H9 (cell line): Measurements from ENCODE around the gene HDAC1. TPM values are rescaled to one million over a fixed set of nuclear protein-coding genes. Genes with fewer than 3 reads are reported as not detected.

Experiments
- DNase-seq: peaks from one replicate; pipeline ENCODE4 v3.0.0-alpha.2; 2017
- H2AFZ ChIP-seq: one replicate; pipeline ENCODE4 v1.6.1; 2013; ENCODE audit warnings: mild to moderate bottlenecking, low read length, control low read depth, moderate library complexity
- H2AK5ac ChIP-seq: 2 replicates; pipeline ENCODE4 v1.6.1; 2013; ENCODE audit warnings: low read length, control low read depth, mixed read lengths; ENCODE audit not compliant: insufficient read length
- H2BK120ac ChIP-seq: one replicate; pipeline ENCODE4 v1.6.1; 2013; ENCODE audit warnings: low read depth, mild to moderate bottlenecking, low read length, control low read depth, inconsistent platforms; ENCODE audit not compliant: poor library complexity, severe bottlenecking
- H2BK12ac ChIP-seq: 2 replicates; pipeline ENCODE4 v1.6.1; 2013; ENCODE audit warnings: low read length, control low read depth, mixed read lengths, low read depth; ENCODE audit not compliant: insufficient read length
- H2BK15ac ChIP-seq: 2 replicates; pipeline ENCODE4 v1.6.1; 2013; ENCODE audit warnings: low read depth, low read length, control low read depth
- H2BK20ac ChIP-seq: one replicate; pipeline ENCODE4 v1.6.1; 2013; ENCODE audit warnings: low read depth, mild to moderate bottlenecking, low read length, control low read depth, inconsistent platforms; ENCODE audit not compliant: poor library complexity, severe bottlenecking
- H2BK5ac ChIP-seq: 2 replicates; pipeline ENCODE4 v1.6.1; 2013; ENCODE audit warnings: low read length, control low read depth, mixed read lengths; ENCODE audit not compliant: insufficient read length
- H3K14ac ChIP-seq: 2 replicates; pipeline ENCODE4 v1.6.1; 2013; ENCODE audit warnings: low read length, control low read depth; ENCODE audit not compliant: insufficient read depth
- H3K18ac ChIP-seq: 2 replicates; pipeline ENCODE4 v1.6.1; 2013; ENCODE audit warnings: low read depth, mild to moderate bottlenecking, mixed read lengths, low read length, control low read depth; ENCODE audit not compliant: insufficient read length
- H3K23ac ChIP-seq: 2 replicates; pipeline ENCODE4 v1.6.1; 2013; ENCODE audit warnings: low read length, control low read depth, mixed read lengths, low read depth; ENCODE audit not compliant: insufficient read length
- H3K23me2 ChIP-seq: 2 replicates; pipeline ENCODE4 v1.6.1; 2013; ENCODE audit warnings: low read depth, mild to moderate bottlenecking, mixed read lengths, low read length, control low read depth; ENCODE audit not compliant: insufficient read length, poor library complexity, severe bottlenecking
- H3K27ac ChIP-seq: 2 replicates; pipeline ENCODE4 v1.5.1; 2013; ENCODE audit warnings: low read length, control low read depth, mixed read lengths, low read depth; ENCODE audit not compliant: insufficient read length
- H3K27me3 ChIP-seq: 2 replicates; pipeline ENCODE4 v1.6.1; 2013; ENCODE audit warnings: low read length, control low read depth, inconsistent platforms; ENCODE audit not compliant: insufficient read depth
- H3K4ac ChIP-seq: 2 replicates; pipeline ENCODE4 v1.6.1; 2013; ENCODE audit warnings: low read depth, mild to moderate bottlenecking, control low read depth, inconsistent platforms, low read length, moderate library complexity
- H3K4me1 ChIP-seq: 2 replicates; pipeline ENCODE4 v1.6.1; 2013; ENCODE audit warnings: low read length, control low read depth, inconsistent platforms; ENCODE audit not compliant: insufficient read depth
- H3K4me2 ChIP-seq: 2 replicates; pipeline ENCODE4 v1.6.1; 2013; ENCODE audit warnings: low read length, control low read depth, mixed read lengths; ENCODE audit not compliant: insufficient read length, insufficient read depth
- H3K56ac ChIP-seq: 2 replicates; pipeline ENCODE4 v1.6.1; 2013; ENCODE audit warnings: low read depth, mild to moderate bottlenecking, mixed read lengths, low read length, control low read depth; ENCODE audit not compliant: insufficient read length
- H3K79me1 ChIP-seq: 2 replicates; pipeline ENCODE4 v1.6.1; 2013; ENCODE audit warnings: low read depth, mild to moderate bottlenecking, moderate library complexity, low read length, control low read depth, inconsistent platforms; ENCODE audit not compliant: insufficient read depth, poor library complexity, severe bottlenecking
- H3K79me2 ChIP-seq: 2 replicates; pipeline ENCODE4 v1.6.1; 2013; ENCODE audit warnings: low read length, control low read depth, inconsistent platforms; ENCODE audit not compliant: insufficient read depth
- H3K9ac ChIP-seq: 2 replicates; pipeline ENCODE4 v1.6.1; 2013; ENCODE audit warnings: low read length, control low read depth, mixed read lengths; ENCODE audit not compliant: insufficient read length; ENCODE audit errors: extremely low read depth
- H3K9me3 ChIP-seq: one replicate; pipeline ENCODE4 v1.6.1; 2013; ENCODE audit warnings: low read depth, low read length, inconsistent platforms; ENCODE audit not compliant: control insufficient read depth
- H3T11ph ChIP-seq: one replicate; pipeline ENCODE4 v1.6.1; 2013; ENCODE audit warnings: mild to moderate bottlenecking, low read length, control low read depth, inconsistent platforms
- H4K20me1 ChIP-seq: one replicate; pipeline ENCODE4 v1.6.1; 2013; ENCODE audit not compliant: control insufficient read depth, insufficient read length, insufficient read depth
- H4K5ac ChIP-seq: 2 replicates; pipeline ENCODE4 v1.6.1; 2013; ENCODE audit warnings: low read depth, mild to moderate bottlenecking, mixed read lengths, low read length, control low read depth; ENCODE audit not compliant: insufficient read length
- H4K8ac ChIP-seq: replicated peaks from 2 replicates; pipeline ENCODE4 v1.6.1; 2013; ENCODE audit warnings: low read length, control low read depth, mixed read lengths, low read depth; ENCODE audit not compliant: insufficient read length
- H4K91ac ChIP-seq: 2 replicates; pipeline ENCODE4 v1.6.1; 2013; ENCODE audit warnings: low read depth, mild to moderate bottlenecking, moderate library complexity, mixed read lengths, low read length, control low read depth; ENCODE audit not compliant: insufficient read length
- H3K27ac Mint-ChIP-seq, 3 experiments: 2 replicates in 2 of 3; 3 replicates in 1 of 3; pipeline ENCODE4 v1.8.0; 2020 to 2021; ENCODE audit warnings: mixed read lengths in 3 of 3, mild to moderate bottlenecking in 1 of 3, moderate library complexity in 1 of 3
- H3K27me3 Mint-ChIP-seq: 2 replicates; pipeline ENCODE4 v1.8.0; 2021; ENCODE audit warnings: low read depth, mild to moderate bottlenecking, moderate library complexity, mixed read lengths
- H3K36me3 Mint-ChIP-seq, 3 experiments: 2 replicates in 2 of 3; 3 replicates in 1 of 3; pipeline ENCODE4 v1.8.0; 2020 to 2021; ENCODE audit warnings: low read depth in 3 of 3, mixed read lengths in 3 of 3; ENCODE audit not compliant: insufficient read depth in 1 of 3
- H3K4me1 Mint-ChIP-seq, 2 experiments: 2 replicates each; pipeline ENCODE4 v1.8.0; 2020; ENCODE audit warnings: mixed read lengths in 2 of 2
- H3K4me3 Mint-ChIP-seq, 2 experiments: 2 replicates in 1 of 2; 3 replicates in 1 of 2; pipeline ENCODE4 v1.8.0; 2020 to 2021; ENCODE audit warnings: mild to moderate bottlenecking in 2 of 2, mixed read lengths in 2 of 2, moderate library complexity in 1 of 2
- H3K9me3 Mint-ChIP-seq, 2 experiments: 2 replicates in 1 of 2; 3 replicates in 1 of 2; pipeline ENCODE4 v1.8.0; 2020; ENCODE audit warnings: mild to moderate bottlenecking in 2 of 2, mixed read lengths in 2 of 2, moderate library complexity in 1 of 2
- CTCF ChIP-seq: fragments of 200-600 bp; sonication (generic); conservative IDR thresholded peaks from 3 replicates; pipeline ENCODE4 v1.8.0; 2021; ENCODE audit warnings: antibody characterized with exemption, mild to moderate bottlenecking
- WGBS: extraction: QIAGEN DNeasy Blood & Tissue Kit; methylation state at CpG from one replicate; pipeline ENCODE4 v1.1.7; 2013; ENCODE audit warnings: missing lambda C conversion rate, low lambda C conversion rate, mixed read lengths; ENCODE audit not compliant: insufficient read length; ENCODE audit errors: extremely low coverage; 5-methylcytosine and 5-hydroxymethylcytosine counted together
- total RNA-seq: library from RNA; stranded (reverse); gene quantifications from 2 replicates; pipeline ENCODE4 v1.2.1, GENCODE V29; 2021

Gene HDAC1
- total RNA-seq, 1 experiment from 2014 or later = 162 TPM

- no peak overlapping the region for H3K9ac ChIP-seq
- no peak overlapping the region for H3K14ac ChIP-seq
- H4K91ac ChIP-seq = no peak overlapping the region
- Mint-ChIP-seq H3K4me1 (peaks cover 21 to 23% of the 10 kb centered on the region in 2 experiments), H3K9me3 (no peaks in the 10 kb centered on the region), H3K27me3 (peaks cover 4% of the 10 kb centered on the region), H3K36me3 (no peaks in the 10 kb centered on the region), H3K27ac (no peak overlapping the region; a peak in 1 of 7 replicates), H3K4me3 (peak overlapping the region; percentile 19 to 61; a peak in 4 of 5 replicates)
- no peaks in the 10 kb centered on the region for H3K27me3 ChIP-seq
- H2BK5ac ChIP-seq = no peak overlapping the region
- no peak overlapping the region for H2AFZ ChIP-seq
- H3K23me2 ChIP-seq = peaks cover 17% of the 10 kb centered on the region
- H3K23ac ChIP-seq = no peak overlapping the region
- H3T11ph ChIP-seq = no peak overlapping the region
- no peak overlapping the region for H3K56ac ChIP-seq
- H2BK12ac ChIP-seq = no peak overlapping the region
- H3K79me1 ChIP-seq = no peaks in the 10 kb centered on the region
- H3K79me2 ChIP-seq = no peaks in the 10 kb centered on the region
- no peak overlapping the region for H3K4ac ChIP-seq
- H2AK5ac ChIP-seq = no peak overlapping the region
- TF ChIP-seq CTCF = no peak
- H2BK20ac ChIP-seq = no peak overlapping the region
- no peaks in the 10 kb centered on the region for H4K20me1 ChIP-seq
- no peak overlapping the region for H2BK15ac ChIP-seq
- WGBS = no CpG with 5 or more reads among the region's 7 CpGs
- no peaks in the 10 kb centered on the region; the same call in 1 of the 2 replicates for H3K4me1 ChIP-seq
- no peak overlapping the region for H4K8ac ChIP-seq
- H3K18ac ChIP-seq = no peak overlapping the region
- no peak overlapping the region for H4K5ac ChIP-seq
- no peak overlapping the region for H3K27ac ChIP-seq
- peak; percentile 50 for DNase-seq
- no peak overlapping the region for H2BK120ac ChIP-seq
- H3K4me2 ChIP-seq = no peak overlapping the region
- H3K9me3 ChIP-seq = no peaks in the 10 kb centered on the region
These were observed 49.5 kb upstream of the HDAC1 start for GRCh38 chr1:32242341-32242851.
